HepG2 (cell line): Measurements from ENCODE around the gene CAGE1. TPM values are rescaled to one million over a fixed set of nuclear protein-coding genes. Genes with fewer than 3 reads are reported as not detected.

Experiments used
- EED ChIP-seq: sonication (generic); formaldehyde crosslinking; IDR thresholded peaks from 2 replicates; pipeline ENCODE4 v1.5.0; 2020; ENCODE audit warnings: mild to moderate bottlenecking, missing genetic modification reagents
- EP300 ChIP-seq, 3 experiments: sonication (generic) in 1 of 3; formaldehyde crosslinking in 1 of 3; IDR thresholded peaks; 2 replicates each; pipeline versions ENCODE4 v1.5.1 to v1.6.1; 2011 to 2020; ENCODE audit warnings: low read depth in 2 of 3, low read length in 2 of 3, borderline replicate concordance in 1 of 3, improper control_type of control experiment in 1 of 3, mild to moderate bottlenecking in 1 of 3, missing genetic modification reagents in 1 of 3, moderate library complexity in 1 of 3
- HNRNPUL1 ChIP-seq: fragments of 200-400 bp; formaldehyde crosslinking; IDR thresholded peaks from 2 replicates; pipeline ENCODE4 v1.6.1; 2017; ENCODE audit warnings: low read depth, mild to moderate bottlenecking, low read length, moderate library complexity
- KLF12 ChIP-seq: sonication (generic); formaldehyde crosslinking; IDR thresholded peaks from 2 replicates; pipeline ENCODE4 v1.4.0; 2020; ENCODE audit warnings: missing genetic modification reagents, borderline replicate concordance
- NCOA2 ChIP-seq: sonication (generic); formaldehyde crosslinking; IDR thresholded peaks from 2 replicates; pipeline ENCODE4 v1.8.0; 2022; ENCODE audit warnings: inconsistent platforms
- NFKBIZ ChIP-seq: IDR thresholded peaks from 2 replicates; pipeline ENCODE4 v1.6.1; 2018; ENCODE audit warnings: missing genetic modification reagents, missing compliant biosample characterization
- POLR2AphosphoS2 ChIP-seq: IDR thresholded peaks from 2 replicates; pipeline ENCODE4 v1.6.1; 2011; ENCODE audit warnings: low read depth, low read length, improper control_type of control experiment
- SALL2 ChIP-seq: sonication (generic); formaldehyde crosslinking; IDR thresholded peaks from 2 replicates; pipeline ENCODE4 v1.8.1; 2023; ENCODE audit warnings: mild to moderate bottlenecking, missing genetic modification reagents, inconsistent platforms
- SKI ChIP-seq: fragments of 450-650 bp; IDR thresholded peaks from one replicate; pipeline ENCODE4 v1.6.1; 2018; ENCODE audit warnings: mild to moderate bottlenecking; ENCODE audit not compliant: partially characterized antibody
- SMC3 ChIP-seq: IDR thresholded peaks from 2 replicates; pipeline ENCODE4 v1.6.1; 2011; ENCODE audit warnings: low read length, improper control_type of control experiment
- ZBTB1 ChIP-seq: sonication (generic); formaldehyde crosslinking; IDR thresholded peaks from 2 replicates; pipeline ENCODE4 v1.4.0; 2020; ENCODE audit warnings: missing genetic modification reagents, borderline replicate concordance
- ZBTB7B ChIP-seq: sonication (generic); formaldehyde crosslinking; IDR thresholded peaks from 2 replicates; pipeline ENCODE4 v1.4.0; 2020; ENCODE audit warnings: missing genetic modification reagents
- ZEB1 ChIP-seq: IDR thresholded peaks from 2 replicates; pipeline ENCODE4 v1.6.1; 2012; ENCODE audit warnings: mild to moderate bottlenecking, low read depth, inconsistent platforms; ENCODE audit not compliant: insufficient replicate concordance
- ZMAT3 ChIP-seq: sonication (generic); formaldehyde crosslinking; conservative IDR thresholded peaks from 2 replicates; pipeline ENCODE4 v1.7.0; 2021; ENCODE audit warnings: missing genetic modification reagents
- ZNF180 ChIP-seq: sonication (generic); formaldehyde crosslinking; IDR thresholded peaks from 2 replicates; pipeline ENCODE4 v1.4.0; 2020; ENCODE audit warnings: low read depth, missing genetic modification reagents, borderline replicate concordance
- ZNF205 ChIP-seq: IDR thresholded peaks from 2 replicates; pipeline ENCODE4 v1.6.1; 2018; ENCODE audit warnings: missing biosample characterization, missing genetic modification reagents
- ZNF335 ChIP-seq: sonication (generic); formaldehyde crosslinking; IDR thresholded peaks from 2 replicates; pipeline ENCODE4 v1.4.0; 2020; ENCODE audit warnings: missing genetic modification reagents
- ZNF737 ChIP-seq: sonication (generic); formaldehyde crosslinking; IDR thresholded peaks from 2 replicates; pipeline ENCODE4 v1.5.0; 2020; ENCODE audit warnings: missing genetic modification reagents, mild to moderate bottlenecking, borderline replicate concordance
- ZNF839 ChIP-seq: sonication (generic); formaldehyde crosslinking; IDR thresholded peaks from 2 replicates; pipeline ENCODE4 v1.4.0; 2020; ENCODE audit warnings: missing genetic modification reagents, mild to moderate bottlenecking, borderline replicate concordance
- polyA plus RNA-seq, 8 experiments: library from polyadenylated mRNA; depleted of rRNA in 3 of 8; stranded (reverse) in 7 of 8; unstranded in 1 of 8; fragments of >200 nt; fragmentation: Illumina TruSeq in 4 of 8; extraction: Trizol in 4 of 8; gene quantifications; 2 replicates each; pipeline versions ENCODE4 v1.2.1 to v1.2.3, GENCODE V29; 2011 to 2016; ENCODE audit warnings: low read depth in 4 of 8, missing spikeins in 1 of 8, mixed read lengths in 1 of 8; ENCODE audit not compliant: insufficient read depth in 1 of 8
- total RNA-seq, 5 experiments: library from RNA; depleted of rRNA; stranded (reverse); fragments of >200 nt; fragmentation: Illumina TruSeq; extraction: Trizol; gene quantifications; 2 replicates each; pipeline ENCODE4 v1.2.3, GENCODE V29; 2016; ENCODE audit warnings: low read depth in 1 of 5
- TF ChIP-seq, protein P1 (sequence below): sonication (generic); formaldehyde crosslinking; IDR thresholded peaks from 2 replicates; pipeline ENCODE4 v1.4.0; 2020; ENCODE audit warnings: mild to moderate bottlenecking, low read depth, missing genetic modification reagents
- TF ChIP-seq, protein P2 (sequence below): sonication (generic); formaldehyde crosslinking; IDR thresholded peaks from 2 replicates; pipeline ENCODE4 v1.4.0; 2020; ENCODE audit warnings: mild to moderate bottlenecking, missing genetic modification reagents
- TF ChIP-seq, protein P3 (sequence below): IDR thresholded peaks from 2 replicates; pipeline ENCODE4 v1.6.1; 2012; ENCODE audit warnings: low read depth, low read length, improper control_type of control experiment
- TF ChIP-seq, protein P4 (sequence below): IDR thresholded peaks from 2 replicates; pipeline ENCODE4 v1.6.1; 2012; ENCODE audit warnings: low read length, improper control_type of control experiment

The CAGE1 gene
- total and polyA plus RNA-seq, 2 of the 13 experiments (the other 11 are each of a cell fraction or from before 2014, with no cell fraction given): 0.03 to 0.15 TPM

DNA sequence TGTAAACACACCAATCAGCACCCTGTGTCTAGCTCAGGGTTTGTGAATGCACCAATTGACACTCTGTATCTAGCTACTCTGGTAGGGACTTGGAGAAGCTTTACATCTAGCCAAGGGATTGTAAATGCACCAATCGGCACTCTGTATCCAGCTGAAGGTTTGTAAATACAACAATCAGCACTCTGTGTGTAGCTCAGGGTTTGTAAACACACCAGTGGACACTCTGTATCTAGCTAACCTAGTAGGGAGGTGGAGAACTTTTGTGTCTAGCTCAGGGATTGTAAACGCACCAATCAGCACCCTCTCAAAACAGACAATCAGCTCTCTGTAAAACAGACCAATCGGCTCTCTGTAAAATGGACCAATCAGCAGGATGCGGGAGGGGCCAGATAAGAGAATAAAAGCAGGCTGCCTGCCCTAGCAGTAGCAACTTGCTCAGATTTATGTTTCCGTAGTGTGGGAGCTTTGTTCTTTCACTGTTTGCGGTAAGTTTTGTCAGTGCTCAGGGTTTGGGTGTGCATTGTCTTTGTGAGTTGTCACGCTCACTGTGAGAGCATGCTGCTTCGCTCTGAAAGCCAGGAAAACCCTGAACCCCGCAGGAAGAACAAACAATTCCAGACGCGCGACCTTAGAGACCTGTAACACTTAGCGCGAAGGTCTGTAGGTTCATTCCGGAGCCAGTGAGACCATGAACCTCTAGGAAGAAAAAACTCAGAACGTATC lies 37.1 kb upstream of the CAGE1 start (continued):
- TF ChIP-seq, protein P1, sequence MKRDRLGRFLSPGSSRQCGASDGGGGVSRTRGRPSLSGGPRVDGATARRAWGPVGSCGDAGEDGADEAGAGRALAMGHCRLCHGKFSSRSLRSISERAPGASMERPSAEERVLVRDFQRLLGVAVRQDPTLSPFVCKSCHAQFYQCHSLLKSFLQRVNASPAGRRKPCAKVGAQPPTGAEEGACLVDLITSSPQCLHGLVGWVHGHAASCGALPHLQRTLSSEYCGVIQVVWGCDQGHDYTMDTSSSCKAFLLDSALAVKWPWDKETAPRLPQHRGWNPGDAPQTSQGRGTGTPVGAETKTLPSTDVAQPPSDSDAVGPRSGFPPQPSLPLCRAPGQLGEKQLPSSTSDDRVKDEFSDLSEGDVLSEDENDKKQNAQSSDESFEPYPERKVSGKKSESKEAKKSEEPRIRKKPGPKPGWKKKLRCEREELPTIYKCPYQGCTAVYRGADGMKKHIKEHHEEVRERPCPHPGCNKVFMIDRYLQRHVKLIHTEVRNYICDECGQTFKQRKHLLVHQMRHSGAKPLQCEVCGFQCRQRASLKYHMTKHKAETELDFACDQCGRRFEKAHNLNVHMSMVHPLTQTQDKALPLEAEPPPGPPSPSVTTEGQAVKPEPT: no peak; the same call in 1 of the 2 replicates
- TF ChIP-seq ZNF839 (CRISPR knock-in tag): no peak
- TF ChIP-seq ZBTB1 (CRISPR knock-in tag): no peak
- TF ChIP-seq NFKBIZ (CRISPR knock-in tag): no peak
- TF ChIP-seq SMC3: 0 out of 2 replicates have a peak, but pooled peaks have one; percentile 1
- no peak for TF ChIP-seq EP300 (IDR thresholded peaks at IDR 0.05; ENCODE audit: low read depth in 2 of 2, low read length in 2 of 2)
- TF ChIP-seq EP300 (CRISPR knock-in tag; IDR thresholded peaks at IDR 0.05; ENCODE audit: borderline replicate concordance): no peak; the same call in 1 of the 2 replicates
- TF ChIP-seq ZNF205 (CRISPR knock-in tag): no peak
- TF ChIP-seq ZNF737 (CRISPR knock-in tag): no peak
- TF ChIP-seq ZEB1: peak; percentile 54
- no peak for TF ChIP-seq ZNF180 (CRISPR knock-in tag)
- TF ChIP-seq, protein P2, sequence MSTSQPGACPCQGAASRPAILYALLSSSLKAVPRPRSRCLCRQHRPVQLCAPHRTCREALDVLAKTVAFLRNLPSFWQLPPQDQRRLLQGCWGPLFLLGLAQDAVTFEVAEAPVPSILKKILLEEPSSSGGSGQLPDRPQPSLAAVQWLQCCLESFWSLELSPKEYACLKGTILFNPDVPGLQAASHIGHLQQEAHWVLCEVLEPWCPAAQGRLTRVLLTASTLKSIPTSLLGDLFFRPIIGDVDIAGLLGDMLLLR (CRISPR knock-in tag): no peak
- TF ChIP-seq SALL2 (CRISPR knock-in tag): no peak
- no peak for TF ChIP-seq HNRNPUL1
- TF ChIP-seq ZMAT3 (CRISPR knock-in tag): no peak
- no peak for TF ChIP-seq KLF12
- TF ChIP-seq, protein P3, sequence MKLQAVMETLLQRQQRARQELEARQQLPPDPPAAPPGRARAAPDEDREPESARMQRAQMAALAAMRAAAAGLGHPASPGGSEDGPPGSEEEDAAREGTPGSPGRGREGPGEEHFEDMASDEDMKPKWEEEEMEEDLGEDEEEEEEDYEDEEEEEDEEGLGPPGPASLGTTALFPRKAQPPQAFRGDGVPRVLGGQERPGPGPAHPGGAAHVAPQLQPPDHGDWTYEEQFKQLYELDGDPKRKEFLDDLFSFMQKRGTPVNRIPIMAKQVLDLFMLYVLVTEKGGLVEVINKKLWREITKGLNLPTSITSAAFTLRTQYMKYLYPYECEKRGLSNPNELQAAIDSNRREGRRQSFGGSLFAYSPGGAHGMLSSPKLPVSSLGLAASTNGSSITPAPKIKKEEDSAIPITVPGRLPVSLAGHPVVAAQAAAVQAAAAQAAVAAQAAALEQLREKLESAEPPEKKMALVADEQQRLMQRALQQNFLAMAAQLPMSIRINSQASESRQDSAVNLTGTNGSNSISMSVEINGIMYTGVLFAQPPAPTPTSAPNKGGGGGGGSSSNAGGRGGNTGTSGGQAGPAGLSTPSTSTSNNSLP: no peak
- TF ChIP-seq POLR2AphosphoS2: no peak
- peak; percentile 41; the same call in 1 of the 2 replicates for TF ChIP-seq NCOA2 (CRISPR knock-in tag)
- TF ChIP-seq SKI: peak; percentile 46
- TF ChIP-seq EED (CRISPR knock-in tag): no peak
- no peak for TF ChIP-seq ZNF335 (CRISPR knock-in tag)
- no peak for TF ChIP-seq ZBTB7B (CRISPR knock-in tag)
- TF ChIP-seq, protein P4, sequence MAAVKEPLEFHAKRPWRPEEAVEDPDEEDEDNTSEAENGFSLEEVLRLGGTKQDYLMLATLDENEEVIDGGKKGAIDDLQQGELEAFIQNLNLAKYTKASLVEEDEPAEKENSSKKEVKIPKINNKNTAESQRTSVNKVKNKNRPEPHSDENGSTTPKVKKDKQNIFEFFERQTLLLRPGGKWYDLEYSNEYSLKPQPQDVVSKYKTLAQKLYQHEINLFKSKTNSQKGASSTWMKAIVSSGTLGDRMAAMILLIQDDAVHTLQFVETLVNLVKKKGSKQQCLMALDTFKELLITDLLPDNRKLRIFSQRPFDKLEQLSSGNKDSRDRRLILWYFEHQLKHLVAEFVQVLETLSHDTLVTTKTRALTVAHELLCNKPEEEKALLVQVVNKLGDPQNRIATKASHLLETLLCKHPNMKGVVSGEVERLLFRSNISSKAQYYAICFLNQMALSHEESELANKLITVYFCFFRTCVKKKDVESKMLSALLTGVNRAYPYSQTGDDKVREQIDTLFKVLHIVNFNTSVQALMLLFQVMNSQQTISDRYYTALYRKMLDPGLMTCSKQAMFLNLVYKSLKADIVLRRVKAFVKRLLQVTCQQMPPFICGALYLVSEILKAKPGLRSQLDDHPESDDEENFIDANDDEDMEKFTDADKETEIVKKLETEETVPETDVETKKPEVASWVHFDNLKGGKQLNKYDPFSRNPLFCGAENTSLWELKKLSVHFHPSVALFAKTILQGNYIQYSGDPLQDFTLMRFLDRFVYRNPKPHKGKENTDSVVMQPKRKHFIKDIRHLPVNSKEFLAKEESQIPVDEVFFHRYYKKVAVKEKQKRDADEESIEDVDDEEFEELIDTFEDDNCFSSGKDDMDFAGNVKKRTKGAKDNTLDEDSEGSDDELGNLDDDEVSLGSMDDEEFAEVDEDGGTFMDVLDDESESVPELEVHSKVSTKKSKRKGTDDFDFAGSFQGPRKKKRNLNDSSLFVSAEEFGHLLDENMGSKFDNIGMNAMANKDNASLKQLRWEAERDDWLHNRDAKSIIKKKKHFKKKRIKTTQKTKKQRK: no peak
